ENCODE measurements around the gene ZBTB5.

GRCh38 chr9:37414503-37414943, 50.7 kb downstream of the ZBTB5 start:
- TF ChIP-seq CTCF (conservative IDR thresholded peaks at IDR 0.05 in 1 of 2, IDR thresholded peaks at IDR 0.05 in 1 of 2; ENCODE audit: low read depth in 1 of 2, low read length in 2 of 2) (no peak), EZH2 (IDR thresholded peaks at IDR 0.05; ENCODE audit: low read length, missing control alignments) (no peak)

Measured in fibroblast of lung (primary cell).